Heart right ventricle (tissue), 16 donors: Measurements from ENCODE around the gene VPS37C. TPM values are rescaled to one million over a fixed set of nuclear protein-coding genes. Genes with fewer than 3 reads are reported as not detected.

ENCODE experiments used
- ATAC-seq, 8 donors: fragments of 200-7000 bp; cut with Tn5 transposase; one replicate each; pipeline ENCODE4 v1.9.1; 2020; ENCODE audit warnings: mild to moderate bottlenecking in 8 of 8, moderate library complexity in 8 of 8, moderate number of reproducible peaks in 1 of 8
- DNase-seq, 2 donors: peaks; one replicate each; pipeline ENCODE4 v3.0.0-alpha.2; 2020
- H3K27ac ChIP-seq, 10 donors: fragments of 200-600 bp; sonication (generic) in 2 of 10; one replicate each; pipeline versions ENCODE4 v1.5.0 to v1.8.0; 2020 to 2022; ENCODE audit warnings: mild to moderate bottlenecking in 3 of 10
- H3K27me3 ChIP-seq, 7 donors: fragments of 200-600 bp; one replicate each; pipeline ENCODE4 v1.8.0; 2021 to 2022; ENCODE audit warnings: mild to moderate bottlenecking in 2 of 7
- H3K36me3 ChIP-seq, 9 donors: fragments of 200-600 bp; sonication (generic) in 1 of 9; one replicate each; pipeline versions ENCODE4 v1.5.0 to v1.8.0; 2020 to 2022; ENCODE audit warnings: mild to moderate bottlenecking in 2 of 9
- H3K4me1 ChIP-seq, 9 donors: fragments of 200-600 bp; sonication (generic) in 1 of 9; one replicate each; pipeline versions ENCODE4 v1.5.0 to v1.8.0; 2020 to 2022; ENCODE audit warnings: mild to moderate bottlenecking in 4 of 9
- H3K4me3 ChIP-seq, 10 donors: fragments of 200-600 bp; sonication (generic) in 2 of 10; one replicate each; pipeline versions ENCODE4 v1.5.0 to v1.8.0; 2020 to 2022; ENCODE audit warnings: mild to moderate bottlenecking in 7 of 10, moderate library complexity in 2 of 10
- H3K9me3 ChIP-seq, 11 donors: fragments of 200-600 bp in 10 of 11; sonication (generic) in 2 of 11; one replicate each; pipeline versions ENCODE4 v1.5.0 to v1.8.0; 2013 to 2022; ENCODE audit warnings: mild to moderate bottlenecking in 2 of 11, control low read depth in 1 of 11, moderate library complexity in 1 of 11
- CTCF ChIP-seq, 9 donors: fragments of 200-600 bp; sonication (generic) in 2 of 9; IDR thresholded peaks; one replicate each; pipeline versions ENCODE4 v1.5.0 to v1.8.0; 2021 to 2022; ENCODE audit warnings: antibody characterized with exemption in 9 of 9, mild to moderate bottlenecking in 5 of 9, moderate library complexity in 1 of 9
- WGBS, 2 donors: extraction: QIAGEN DNeasy Blood & Tissue Kit; methylation state at CpG; one replicate each; pipeline ENCODE4 v1.1.7; 2013; ENCODE audit warnings: inconsistent platforms in 1 of 2; 5-methylcytosine and 5-hydroxymethylcytosine counted together
- intact Hi-C, 10 donors: fragments of 100-400 bp; cut with DNase I; formaldehyde crosslinking; loops; one replicate each; pipeline versions ENCODE4 v1.11.1 to v1.14.2; 2022
- polyA plus RNA-seq, 2 donors: library from polyadenylated mRNA; stranded (reverse); fragments of 200-250 nt; gene quantifications; one replicate each; pipeline ENCODE4 v1.2.3, GENCODE V29; 2013
- total RNA-seq, 10 donors: library from RNA; stranded (reverse); fragmentation: NEBNext Ultra II Directional in 3 of 10; extraction: Animal tissue kit (Norgen Biotek cat#: 25700) in 3 of 10; gene quantifications; one replicate each; pipeline versions ENCODE4 v1.2.1 to v1.2.4, GENCODE V29; 2021 to 2023
- donor health status: Arrhythmogenic right ventricular cardiomyopathy.
- donor health status: ischemic (EF 13 %, LVEDD 7.1; RV severe dilation, severe dysfunction).
- donor health status: healthy with polysubstance abuse.
- donor health status: DM: no; HTN: yes; CAD: no.
- donor health status: DM: no; HTN: no; CAD: no.
- donor health status: ischemic (EF 25% LVEDD 6.9; RV normal size, moderate dysfunction).
- donor health status: ischemic (EF 25% LVEDD 5.7; RV mildly dilated, moderate dysfunction).
- donor health status: healthy.
- donor health status: DM: yes; HTN: yes; CAD: no.
- donor health status: Ischemic cardiomyopathy.
- donor health status: ischemic (EF 35%, LVEDD 5.7; RV mildly dilated, moderate dysfunction).
- donor health status: nonischemic (EF 11% LVEDD 7.7; RV severe dilation, severe dysfunction).
- donor health status: DM: yes; HTN: yes; CAD: no.
- donor health status: PGD.
- donor health status: ischemic (EF 29% LVEDD 5.4; RV normal size, mild dysfunction).
- donor health status: nonischemic (EF 23%, LVEDD 6.1; RV moderate dilation, normal function).

The VPS37C gene
- total and polyA plus RNA-seq, 12 donors = 7.7 to 21.8 (median 15.5) TPM

- Histone ChIP-seq H3K27me3 (no peaks in the 10 kb centered on the region), H3K4me1 (peaks cover 0 to 3% (median 0%) of the 10 kb centered on the region in 9 donors), H3K36me3 (no peaks in the 10 kb centered on the region), H3K27ac (no peak overlapping the region), H3K9me3 (no peaks in the 10 kb centered on the region), H3K4me3 (no peak overlapping the region)
- intact Hi-C loops = loop anchor here in 1 of 10 donors (10.0 kb wide), 1 partner anchor 50 kb away; no protein-coding TSS in a partner anchor
- WGBS, 2 donors = 66 to 73% methylated on average over 8 of the region's 8 CpGs
- ATAC-seq (no peak), DNase-seq (no peak)
- no peak for TF ChIP-seq CTCF (IDR thresholded peaks at IDR 0.05)
Measured at GRCh38 chr11:61114913-61115312, 46.3 kb downstream of the VPS37C start.

GRCh38 chr11:61113201-61113600 lies 48.0 kb downstream of the VPS37C start:
- WGBS, 2 donors = 87 to 88% methylated on average over 9 of the region's 9 CpGs
- ATAC-seq (no peak), DNase-seq (no peak)
- Histone ChIP-seq H3K4me1 (peaks cover 0 to 3% (median 0%) of the 10 kb centered on the region in 9 donors), H3K9me3 (no peaks in the 10 kb centered on the region), H3K4me3 (no peak overlapping the region), H3K27ac (no peak overlapping the region), H3K27me3 (no peaks in the 10 kb centered on the region), H3K36me3 (no peaks in the 10 kb centered on the region)
- intact Hi-C loops = loop anchor here in 1 of 10 donors (10.0 kb wide), 1 partner anchor 48 kb away; no protein-coding TSS in a partner anchor
- TF ChIP-seq CTCF (IDR thresholded peaks at IDR 0.05) = no peak

- H3K27me3 ChIP-seq = no peaks in the 10 kb centered on the region
- H3K9me3 ChIP-seq = no peaks in the 10 kb centered on the region
- no peaks in the 10 kb centered on the region for H3K36me3 ChIP-seq
- no peak for TF ChIP-seq CTCF (IDR thresholded peaks at IDR 0.05)
- DNase-seq (no peak), ATAC-seq (no peak)
- H3K4me1 ChIP-seq = peaks cover 0 to 3% (median 0%) of the 10 kb centered on the region in 9 donors
- H3K4me3 ChIP-seq = no peak overlapping the region
- intact Hi-C loops = loop anchor here in 1 of 10 donors (10.0 kb wide), 1 partner anchor 48 kb away; no protein-coding TSS in a partner anchor
- WGBS, 2 donors = 92 to 97% methylated on average over 6 of the region's 6 CpGs
- no peak overlapping the region for H3K27ac ChIP-seq
Measured at GRCh38 chr11:61112575-61112974, 48.7 kb downstream of the VPS37C start.

GRCh38 chr11:61111786-61112517 lies 49.3 kb downstream of the VPS37C start:
- no peaks in the 10 kb centered on the region for H3K9me3 ChIP-seq
- H3K4me1 ChIP-seq = peaks cover 0 to 3% (median 0%) of the 10 kb centered on the region in 9 donors
- no peak overlapping the region for H3K4me3 ChIP-seq
- 83 to 84% methylated on average over 11 of the region's 11 CpGs for WGBS, 2 donors
- H3K27me3 ChIP-seq = no peaks in the 10 kb centered on the region
- intact Hi-C loops = loop anchor here in 1 of 10 donors (10.0 kb wide), 1 partner anchor 47 kb away; no protein-coding TSS in a partner anchor
- H3K36me3 ChIP-seq = no peaks in the 10 kb centered on the region
- TF ChIP-seq CTCF (IDR thresholded peaks at IDR 0.05) = no peak
- ATAC-seq (no peak), DNase-seq (no peak)
- no peak overlapping the region for H3K27ac ChIP-seq
